Stomach (tissue), 9 donors: ENCODE measurements around the gene GMCL2. TPM values are rescaled to one million over a fixed set of nuclear protein-coding genes. Genes with fewer than 3 reads are reported as not detected.

ENCODE experiments used
- DNase-seq, 2 donors: peaks; one replicate each; pipeline versions ENCODE4 v3.0.0 to v3.0.0-alpha.2; 2013 to 2019
- H3K27ac ChIP-seq, 5 donors: fragments of 200-600 bp in 4 of 5; sonication (generic) in 4 of 5; one replicate each; pipeline ENCODE4 v1.5.1; 2013 to 2019; ENCODE audit warnings: mild to moderate bottlenecking in 1 of 5, moderate library complexity in 1 of 5
- H3K27me3 ChIP-seq, 3 donors: fragments of 200-600 bp; sonication (generic); one replicate each; pipeline ENCODE4 v1.5.1; 2017 to 2019; ENCODE audit warnings: mixed run types in 1 of 3
- H3K36me3 ChIP-seq, 4 donors: fragments of 200-600 bp; sonication (generic); 1 replicate in 3 of 4; 2 replicates in 1 of 4; pipeline ENCODE4 v1.5.1; 2016 to 2019
- H3K4me1 ChIP-seq, 4 donors: fragments of 200-600 bp; sonication (generic); one replicate each; pipeline ENCODE4 v1.5.1; 2016 to 2019
- H3K4me3 ChIP-seq, 4 donors: fragments of 200-600 bp; sonication (generic) in 3 of 4; one replicate each; pipeline ENCODE4 v1.5.1; 2016 to 2019; ENCODE audit warnings: mild to moderate bottlenecking in 1 of 4
- H3K9me3 ChIP-seq, 4 donors: fragments of 200-600 bp; sonication (generic); one replicate each; pipeline ENCODE4 v1.5.1; 2016 to 2019
- CTCF ChIP-seq, 7 experiments: fragments of 450-650 bp in 4 of 7; fragments of 200-600 bp in 3 of 7; sonication (generic) in 3 of 7; IDR thresholded peaks; one replicate each; pipeline ENCODE4 v1.5.1; 2016 to 2019; ENCODE audit warnings: antibody characterized with exemption in 7 of 7, control low read depth in 2 of 7, mild to moderate bottlenecking in 1 of 7
- EP300 ChIP-seq: sonication (generic); formaldehyde crosslinking; IDR thresholded peaks from one replicate; pipeline ENCODE4 v1.6.1; 2017; ENCODE audit warnings: antibody characterized with exemption
- POLR2A ChIP-seq, 4 donors: fragments of 450-650 bp; IDR thresholded peaks; one replicate each; pipeline ENCODE4 v1.6.1; 2016; ENCODE audit warnings: antibody characterized with exemption in 4 of 4, control low read depth in 2 of 4, mild to moderate bottlenecking in 1 of 4, moderate library complexity in 1 of 4
- POLR2AphosphoS5 ChIP-seq, 3 donors: sonication (generic); formaldehyde crosslinking; IDR thresholded peaks; one replicate each; pipeline ENCODE4 v1.6.1; 2016; ENCODE audit warnings: antibody characterized with exemption in 3 of 3
- WGBS, 5 donors: extraction: QIAGEN DNeasy Blood & Tissue Kit in 3 of 5; methylation state at CpG; one replicate each; pipeline versions ENCODE4 v1.1.5 to v1.1.7; 2013 to 2018; 5-methylcytosine and 5-hydroxymethylcytosine counted together
- intact Hi-C: fragments of 100-400 bp; cut with DNase I; formaldehyde crosslinking; loops from one replicate; pipeline ENCODE4 v1.15.1; 2023; ENCODE audit warnings: low total_unique reads
- polyA plus RNA-seq, 3 donors: library from polyadenylated mRNA; stranded (reverse); fragments of 200-250 nt; gene quantifications; one replicate each; pipeline ENCODE4 v1.2.3, GENCODE V29; 2013
- total RNA-seq, 5 donors: library from RNA; depleted of rRNA; stranded (reverse); fragments of >200 nt; gene quantifications; one replicate each; pipeline versions ENCODE4 v1.1.0 to v1.2.3, GENCODE V29; 2014 to 2016
- donor health status: healthy with polysubstance abuse.
- donor health status: Bipolar disorder and iron deficiency.
- donor health status: healthy.

The GMCL2 gene
- total and polyA plus RNA-seq, 8 donors, result not detected

- no peak for TF ChIP-seq CTCF (IDR thresholded peaks at IDR 0.05)
- TF ChIP-seq POLR2A (IDR thresholded peaks at IDR 0.05), result no peak
- TF ChIP-seq EP300, result no peak
- TF ChIP-seq POLR2AphosphoS5 (IDR thresholded peaks at IDR 0.05), result no peak
- Histone ChIP-seq H3K4me1 (no peaks in the 10 kb centered on the region), H3K9me3 (peaks cover 0 to 8% (median 2%) of the 10 kb centered on the region in 4 donors), H3K27ac (no peak overlapping the region), H3K27me3 (peaks cover 0 to 10% (median 0%) of the 10 kb centered on the region in 3 donors), H3K4me3 (no peak overlapping the region), H3K36me3 (no peaks in the 10 kb centered on the region)
- intact Hi-C loops, result no loop called here
- DNase-seq, result no peak
- 38 to 49% (median 44%) methylated on average over 4 of the region's 4 CpGs for WGBS, 5 donors
Observed at GRCh38 chr5:178182158-178182876, 4.9 kb downstream of the GMCL2 start.

- 31 to 41% (median 39%) methylated on average over 8 to 9 of the region's 9 CpGs for WGBS, 5 donors
- Histone ChIP-seq H3K4me1 (no peaks in the 10 kb centered on the region), H3K36me3 (no peaks in the 10 kb centered on the region), H3K9me3 (peaks cover 0 to 8% (median 2%) of the 10 kb centered on the region in 4 donors), H3K27me3 (peaks cover 0 to 10% (median 0%) of the 10 kb centered on the region in 3 donors), H3K4me3 (no peak overlapping the region), H3K27ac (no peak overlapping the region)
- no peak for TF ChIP-seq CTCF (IDR thresholded peaks at IDR 0.05)
- no peak for TF ChIP-seq POLR2AphosphoS5 (IDR thresholded peaks at IDR 0.05)
- TF ChIP-seq POLR2A (IDR thresholded peaks at IDR 0.05), result no peak
- TF ChIP-seq EP300, result no peak
- no peak for DNase-seq
- intact Hi-C loops, result no loop called here
Observed at GRCh38 chr5:178180141-178180863, 6.9 kb downstream of the GMCL2 start.

- TF ChIP-seq CTCF (IDR thresholded peaks at IDR 0.05) (no peak), POLR2A (IDR thresholded peaks at IDR 0.05) (no peak), EP300 (no peak), POLR2AphosphoS5 (IDR thresholded peaks at IDR 0.05) (no peak)
Observed at GRCh38 chr5:178177569-178177968, 9.6 kb downstream of the GMCL2 start.

GRCh38 chr5:178176791-178177190 lies 10.4 kb downstream of the GMCL2 start:
- no peak for DNase-seq
- peaks cover 0 to 10% (median 0%) of the 10 kb centered on the region in 3 donors for H3K27me3 ChIP-seq
- H3K4me3 ChIP-seq, result no peak overlapping the region
- H3K4me1 ChIP-seq, result no peaks in the 10 kb centered on the region
- H3K27ac ChIP-seq, result no peak overlapping the region
- WGBS, 5 donors, result 41 to 66% (median 54%) methylated on average over 6 of the region's 6 CpGs
- intact Hi-C loops, result no loop called here
- TF ChIP-seq POLR2AphosphoS5 (IDR thresholded peaks at IDR 0.05), result no peak
- no peak for TF ChIP-seq POLR2A (IDR thresholded peaks at IDR 0.05)
- no peak for TF ChIP-seq EP300
- TF ChIP-seq CTCF (IDR thresholded peaks at IDR 0.05), result no peak
- H3K9me3 ChIP-seq, result peaks cover 0 to 8% (median 2%) of the 10 kb centered on the region in 4 donors
- H3K36me3 ChIP-seq, result no peaks in the 10 kb centered on the region

More at GRCh38 chr5:178177569-178177968, 9.6 kb downstream of the GMCL2 start:
- Histone ChIP-seq H3K4me3 (no peak overlapping the region), H3K4me1 (no peaks in the 10 kb centered on the region), H3K27me3 (peaks cover 0 to 10% (median 0%) of the 10 kb centered on the region in 3 donors), H3K27ac (no peak overlapping the region), H3K36me3 (no peaks in the 10 kb centered on the region), H3K9me3 (peaks cover 0 to 8% (median 2%) of the 10 kb centered on the region in 4 donors)
- DNase-seq, result no peak
- WGBS, 5 donors, result 76 to 84% (median 80%) methylated on average over 8 of the region's 8 CpGs
- intact Hi-C loops, result no loop called here
